Bronchial epithelial cell (primary cell): ENCODE data around the gene ADGRV1. TPM values are rescaled to one million over a fixed set of nuclear protein-coding genes. Genes with fewer than 3 reads are reported as not detected.
"Not testable (repeated sequence)": the region's sequence is repeated elsewhere in the genome, so short reads cannot be mapped to it uniquely, and the experiment has no call there.

Experiments
- DNase-seq: peaks from one replicate; pipeline ENCODE4 v3.0.0-alpha.2; 2010; ENCODE audit warnings: low read depth
- FAIRE-seq: peaks from 2 replicates; lab custom pipeline; 2011; peaks lifted over from hg19 to GRCh38; lab: Jason Lieb, UNC
- H3K27me3 ChIP-seq: 2 replicates; pipeline ENCODE4 v1.5.1; 2011; ENCODE audit warnings: low read length; ENCODE audit not compliant: control insufficient read depth, insufficient read depth
- H3K36me3 ChIP-seq: 2 replicates; pipeline ENCODE4 v1.5.1; 2011; ENCODE audit warnings: low read length; ENCODE audit not compliant: control insufficient read depth, insufficient read depth
- H3K4me3 ChIP-seq: 2 replicates; pipeline ENCODE4 v1.5.1; 2011; ENCODE audit warnings: mild to moderate bottlenecking, low read depth, low read length, control low read depth
- CTCF ChIP-seq: IDR thresholded peaks from 2 replicates; pipeline ENCODE4 v1.5.1; 2011; ENCODE audit warnings: mild to moderate bottlenecking, moderate library complexity, low read length, control low read depth, inconsistent platforms; ENCODE audit not compliant: insufficient read depth, severe bottlenecking
- total RNA-seq: library from RNA; depleted of rRNA; stranded (reverse); fragments of >200 nt; gene quantifications from 2 replicates; pipeline ENCODE4 v1.2.1, GENCODE V29; 2014

Gene ADGRV1
- total RNA-seq, 1 donor from 2014 or later: 1.6 TPM

- Histone ChIP-seq H3K4me3 (no peak overlapping the region), H3K27me3 (no peaks in the 10 kb centered on the region), H3K36me3 (no peaks in the 10 kb centered on the region)
- no peak for TF ChIP-seq CTCF
- FAIRE-seq: no peak
- no peak for DNase-seq
Measured at GRCh38 chr5:91048073-91048472, 489.5 kb downstream of the ADGRV1 start.

GRCh38 chr5:91049112-91049511, 490.5 kb downstream of the ADGRV1 start:
- no peak for TF ChIP-seq CTCF
- DNase-seq (no peak), FAIRE-seq (no peak)
- no peaks in the 10 kb centered on the region for H3K36me3 ChIP-seq
- no peaks in the 10 kb centered on the region for H3K27me3 ChIP-seq
- H3K4me3 ChIP-seq: no peak overlapping the region

- H3K36me3 ChIP-seq: no peaks in the 10 kb centered on the region
- TF ChIP-seq CTCF: no peak
- H3K27me3 ChIP-seq: no peaks in the 10 kb centered on the region
- DNase-seq: peak; percentile 51
- no peak overlapping the region for H3K4me3 ChIP-seq
- no peak for FAIRE-seq
Measured at GRCh38 chr5:91049800-91050199, 491.2 kb downstream of the ADGRV1 start.

- not testable (repeated sequence) for H3K36me3 ChIP-seq, DNase-seq, H3K4me3 ChIP-seq, FAIRE-seq, H3K27me3 ChIP-seq
Measured at GRCh38 chr5:91052411-91052810, 493.8 kb downstream of the ADGRV1 start.

GRCh38 chr5:91052977-91053740, 494.6 kb downstream of the ADGRV1 start:
- DNase-seq (no peak), FAIRE-seq (no peak)
- no peaks in the 10 kb centered on the region for H3K27me3 ChIP-seq
- no peak overlapping the region for H3K4me3 ChIP-seq
- H3K36me3 ChIP-seq: no peaks in the 10 kb centered on the region
- no peak for TF ChIP-seq CTCF

GRCh38 chr5:91053741-91054025, 495.1 kb downstream of the ADGRV1 start:
- no peaks in the 10 kb centered on the region for H3K36me3 ChIP-seq
- DNase-seq (no peak), FAIRE-seq (no peak)
- H3K4me3 ChIP-seq: no peak overlapping the region
- no peaks in the 10 kb centered on the region for H3K27me3 ChIP-seq
- TF ChIP-seq CTCF: no peak
